ACC112 (cell line): ENCODE results near the gene RCVRN.

Source experiments
- H2AFZ ChIP-seq: fragments of 200-600 bp; sonication (generic); one replicate; pipeline ENCODE4 v1.6.0; 2017; ENCODE audit warnings: antibody characterized with exemption, low read length; ENCODE audit not compliant: unreplicated experiment
- H3K27ac ChIP-seq: fragments of 200-600 bp; sonication (generic); 2 replicates; pipeline ENCODE4 v1.5.1; 2014; ENCODE audit warnings: low read depth, mild to moderate bottlenecking, antibody characterized with exemption, low read length, moderate library complexity
- H3K27me3 ChIP-seq: fragments of 200-600 bp; sonication (generic); 2 replicates; pipeline ENCODE4 v1.6.1; 2014; ENCODE audit warnings: mild to moderate bottlenecking, antibody characterized with exemption, low read length, moderate library complexity, mixed read lengths; ENCODE audit not compliant: insufficient read depth
- H3K36me3 ChIP-seq: fragments of 200-600 bp; sonication (generic); 2 replicates; pipeline ENCODE4 v1.6.1; 2016; ENCODE audit warnings: mild to moderate bottlenecking, antibody characterized with exemption, low read length, moderate library complexity, mixed read lengths; ENCODE audit not compliant: insufficient read depth
- H3K4me1 ChIP-seq: fragments of 200-600 bp; sonication (generic); one replicate; pipeline ENCODE4 v1.6.1; 2016; ENCODE audit warnings: low read length, mixed read lengths; ENCODE audit not compliant: insufficient read depth, unreplicated experiment, control insufficient read depth
- H3K4me3 ChIP-seq: fragments of 200-600 bp; sonication (generic); 2 replicates; pipeline ENCODE4 v1.5.1; 2014; ENCODE audit warnings: mild to moderate bottlenecking, low read depth, low read length
- H3K79me2 ChIP-seq: fragments of 200-600 bp; sonication (generic); one replicate; pipeline ENCODE4 v1.6.0; 2016; ENCODE audit warnings: low read length; ENCODE audit not compliant: control insufficient read depth, unreplicated experiment, insufficient read depth

RCVRN gene

DNA sequence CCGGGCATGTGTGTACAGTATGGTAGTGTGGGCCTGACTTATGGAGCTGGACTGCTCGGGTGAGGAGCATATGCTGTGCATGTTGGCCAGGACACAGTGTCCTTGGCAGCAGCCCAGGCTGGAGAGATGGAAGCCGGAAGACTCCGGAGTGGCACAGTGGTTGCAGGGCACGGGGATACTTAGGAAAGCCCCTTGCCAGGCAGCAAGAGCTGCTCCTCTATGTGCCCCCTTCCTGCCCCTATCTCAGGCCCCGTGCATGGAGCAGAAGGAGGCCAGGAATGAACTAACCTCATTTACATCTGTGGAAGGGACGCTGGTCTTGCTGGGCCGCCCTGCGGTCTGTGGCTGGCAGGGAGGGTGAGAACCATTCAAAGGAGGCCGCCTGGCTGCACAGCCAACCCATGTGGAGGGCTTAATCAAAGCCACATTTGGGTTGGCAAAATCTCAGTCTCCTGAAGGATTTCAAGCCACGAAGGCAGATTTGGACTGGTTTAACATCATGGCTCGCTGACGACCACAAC, 32.2 kb upstream of the RCVRN start:
- H3K4me1 ChIP-seq = no peaks in the 10 kb centered on the region
- H3K27ac ChIP-seq = no peak overlapping the region
- no peak overlapping the region for H2AFZ ChIP-seq
- H3K27me3 ChIP-seq = no peaks in the 10 kb centered on the region
- no peaks in the 10 kb centered on the region for H3K79me2 ChIP-seq
- no peaks in the 10 kb centered on the region for H3K36me3 ChIP-seq
- no peak overlapping the region for H3K4me3 ChIP-seq

DNA sequence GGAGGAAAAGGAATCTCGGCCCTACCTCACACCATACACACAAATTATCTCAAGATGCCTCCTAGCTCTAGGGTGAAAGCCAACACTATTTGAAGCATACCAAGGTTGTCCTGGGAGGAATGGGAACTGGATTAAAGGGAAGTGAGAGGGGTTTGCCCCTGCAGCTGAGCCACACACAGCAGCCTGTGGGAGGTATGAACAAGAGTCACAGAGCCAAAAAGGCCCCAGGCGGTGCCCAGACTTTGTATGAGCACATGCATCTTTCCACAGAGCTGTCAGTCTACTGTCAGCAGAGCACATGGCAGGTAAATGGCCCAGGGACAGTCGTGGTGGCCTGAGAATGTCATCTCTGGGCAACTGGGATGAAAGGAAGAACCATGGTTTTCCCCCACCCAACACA, 31.0 kb upstream of the RCVRN start:
- H3K27me3 ChIP-seq = no peaks in the 10 kb centered on the region
- no peak overlapping the region for H3K27ac ChIP-seq
- no peak overlapping the region for H3K4me3 ChIP-seq
- H2AFZ ChIP-seq = no peak overlapping the region
- no peaks in the 10 kb centered on the region for H3K79me2 ChIP-seq
- no peaks in the 10 kb centered on the region for H3K4me1 ChIP-seq
- no peaks in the 10 kb centered on the region for H3K36me3 ChIP-seq

DNA sequence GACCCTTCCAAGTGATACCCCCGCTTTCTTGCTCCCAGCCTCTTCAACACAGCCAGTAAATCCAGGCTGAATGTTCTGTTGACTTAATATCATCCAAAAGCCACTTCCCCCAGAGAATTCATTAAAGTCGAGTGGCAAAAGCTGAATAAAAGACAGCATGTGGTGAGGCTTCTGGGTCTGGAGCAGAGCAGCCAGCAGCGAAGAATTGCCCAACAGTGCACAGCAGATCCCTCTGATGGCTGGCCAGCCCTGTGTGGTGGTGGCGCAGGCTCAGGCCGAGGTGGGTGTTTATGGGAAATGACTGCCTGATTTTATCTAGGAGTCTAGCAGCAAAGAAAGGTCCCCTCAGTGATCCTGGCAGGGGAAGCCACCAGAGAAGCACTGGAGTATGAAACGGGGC, 30.3 kb upstream of the RCVRN start:
- Histone ChIP-seq H2AFZ (no peak overlapping the region), H3K27ac (no peak overlapping the region), H3K79me2 (no peaks in the 10 kb centered on the region), H3K36me3 (no peaks in the 10 kb centered on the region), H3K27me3 (no peaks in the 10 kb centered on the region), H3K4me1 (no peaks in the 10 kb centered on the region), H3K4me3 (no peak overlapping the region)

DNA sequence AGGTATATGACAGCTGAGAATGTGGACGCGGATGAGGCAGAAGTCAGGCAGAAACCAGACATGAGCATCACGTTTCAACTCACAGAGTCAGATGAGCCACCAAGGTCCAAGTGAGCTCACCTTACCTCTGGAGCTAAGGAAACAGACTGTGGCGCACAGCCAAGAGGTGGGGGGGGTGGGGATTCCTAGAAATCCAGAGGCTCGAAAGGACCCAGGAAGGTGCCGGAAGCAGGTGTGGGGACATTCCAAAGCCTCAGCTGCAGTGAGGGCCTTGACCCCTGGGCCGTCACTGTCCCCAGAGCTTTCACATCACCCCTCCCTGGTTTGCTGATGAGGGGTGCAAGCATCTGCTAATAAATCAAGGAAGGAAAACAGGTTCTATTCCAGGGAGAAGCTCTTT, 29.3 kb upstream of the RCVRN start:
- no peaks in the 10 kb centered on the region for H3K27me3 ChIP-seq
- H3K4me3 ChIP-seq = no peak overlapping the region
- no peaks in the 10 kb centered on the region for H3K4me1 ChIP-seq
- H3K27ac ChIP-seq = no peak overlapping the region
- no peak overlapping the region for H2AFZ ChIP-seq
- no peaks in the 10 kb centered on the region for H3K36me3 ChIP-seq
- no peaks in the 10 kb centered on the region for H3K79me2 ChIP-seq

DNA sequence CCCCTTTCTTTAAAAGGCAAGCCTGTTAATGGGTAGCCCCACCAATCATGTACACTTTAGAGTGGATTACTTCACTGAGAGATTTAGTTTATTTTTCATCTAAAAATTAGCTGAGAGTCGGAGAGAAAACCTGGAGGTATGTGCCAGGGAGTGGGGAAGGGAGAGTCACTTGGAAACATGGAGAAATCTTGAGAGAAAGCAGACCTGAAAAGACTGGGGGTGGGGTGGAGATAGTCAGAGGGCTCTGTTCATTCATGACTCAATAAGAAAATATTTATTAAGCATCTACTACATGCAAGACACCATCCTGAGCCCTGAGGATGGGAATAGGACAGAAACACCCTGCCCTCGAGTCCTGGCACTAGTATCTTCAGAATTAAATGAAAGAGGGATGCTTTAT, 27.4 kb upstream of the RCVRN start:
- Histone ChIP-seq H2AFZ (no peak overlapping the region), H3K4me3 (no peak overlapping the region), H3K27ac (no peak overlapping the region), H3K79me2 (no peaks in the 10 kb centered on the region), H3K36me3 (no peaks in the 10 kb centered on the region), H3K27me3 (no peaks in the 10 kb centered on the region), H3K4me1 (no peaks in the 10 kb centered on the region)

DNA sequence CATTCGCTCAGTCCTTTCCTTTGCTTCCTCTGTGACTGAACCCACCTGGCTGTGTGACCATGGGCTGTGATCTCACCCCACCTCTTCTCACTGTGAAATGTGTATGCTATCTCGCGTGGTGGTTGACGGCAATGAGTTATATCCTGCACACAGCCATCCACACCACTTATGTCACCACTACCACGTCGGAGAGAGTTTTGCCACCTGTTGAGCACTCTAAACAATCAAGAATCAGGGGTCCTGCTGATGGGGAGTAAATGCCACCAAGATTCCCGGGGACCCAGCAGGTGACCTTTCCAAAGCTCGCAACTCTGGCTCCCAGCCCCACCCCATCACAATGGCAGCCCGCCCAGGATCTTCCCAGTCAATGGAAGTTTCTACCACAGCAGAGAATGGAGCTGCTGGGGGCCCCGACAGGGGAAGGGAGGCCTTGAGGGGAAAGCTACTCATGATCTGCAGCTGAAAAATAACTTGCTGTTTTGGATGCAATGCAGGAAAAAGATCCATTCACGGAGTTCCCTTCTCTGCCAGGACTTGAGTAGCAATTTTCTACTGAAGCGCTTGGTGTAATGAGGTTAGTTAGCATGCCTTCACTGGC, 26.2 kb upstream of the RCVRN start:
- Histone ChIP-seq H3K79me2 (no peaks in the 10 kb centered on the region), H3K36me3 (no peaks in the 10 kb centered on the region), H3K4me1 (no peaks in the 10 kb centered on the region), H2AFZ (no peak overlapping the region), H3K27me3 (no peaks in the 10 kb centered on the region), H3K27ac (no peak overlapping the region), H3K4me3 (no peak overlapping the region)

DNA sequence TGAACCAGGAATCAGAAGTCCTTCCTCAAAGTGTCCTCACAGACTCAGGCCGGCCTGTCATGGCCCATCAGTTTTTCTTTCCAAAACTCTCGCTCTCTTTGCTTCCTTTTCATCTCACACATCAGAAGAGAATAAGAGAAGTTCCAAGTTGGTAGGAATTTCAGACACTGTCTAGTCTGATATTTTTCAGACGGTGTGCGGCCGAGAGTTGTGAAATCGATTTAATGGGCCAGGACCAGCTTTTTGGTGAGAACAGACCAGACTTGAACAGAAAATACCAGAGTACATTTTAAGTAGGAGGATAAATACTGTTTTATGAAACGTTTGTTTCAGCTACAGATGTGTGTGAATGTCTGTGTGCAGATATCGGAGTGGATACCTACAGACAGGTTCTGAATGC, 24.8 kb upstream of the RCVRN start:
- Histone ChIP-seq H2AFZ (no peak overlapping the region), H3K4me1 (no peaks in the 10 kb centered on the region), H3K4me3 (no peak overlapping the region), H3K27ac (no peak overlapping the region), H3K36me3 (no peaks in the 10 kb centered on the region), H3K79me2 (no peaks in the 10 kb centered on the region), H3K27me3 (no peaks in the 10 kb centered on the region)

DNA sequence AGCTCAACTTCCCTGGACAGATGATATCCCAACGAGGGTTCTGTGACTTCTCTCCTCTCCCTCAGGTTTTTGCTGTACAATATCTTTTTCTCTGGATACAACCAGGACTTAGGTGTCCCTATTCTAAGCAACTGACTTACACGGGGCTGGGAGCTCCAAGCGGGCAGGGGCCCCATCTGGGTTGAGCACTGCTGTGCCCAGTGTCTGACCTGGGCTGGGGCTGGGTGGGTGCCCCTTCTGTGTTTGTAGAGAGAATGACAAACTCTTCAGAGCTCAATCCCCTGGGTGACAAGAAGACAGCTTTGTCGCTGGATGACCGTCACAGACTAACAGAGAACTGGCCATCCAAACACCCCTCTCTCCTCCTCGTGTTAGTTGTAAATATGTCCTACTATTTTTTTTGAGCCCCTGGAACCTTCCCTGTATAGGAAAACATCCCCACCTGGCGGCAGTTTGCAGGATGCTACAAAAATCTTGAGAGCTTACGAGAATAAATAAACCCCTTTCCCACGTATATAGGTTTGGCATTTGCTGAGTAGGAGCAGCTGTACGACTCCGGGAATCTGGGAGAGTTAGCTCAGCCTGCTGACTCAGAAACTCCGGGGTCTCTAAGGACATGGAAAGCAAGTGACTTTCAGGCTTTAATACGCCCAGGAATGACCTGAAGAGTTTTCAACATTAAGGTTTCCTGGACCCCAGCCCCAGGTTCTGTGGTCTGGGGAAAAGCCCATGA, 23.7 kb upstream of the RCVRN start:
- Histone ChIP-seq H3K27ac (no peak overlapping the region), H3K36me3 (no peaks in the 10 kb centered on the region), H3K4me3 (no peak overlapping the region), H2AFZ (no peak overlapping the region), H3K27me3 (no peaks in the 10 kb centered on the region), H3K4me1 (no peaks in the 10 kb centered on the region), H3K79me2 (no peaks in the 10 kb centered on the region)

DNA sequence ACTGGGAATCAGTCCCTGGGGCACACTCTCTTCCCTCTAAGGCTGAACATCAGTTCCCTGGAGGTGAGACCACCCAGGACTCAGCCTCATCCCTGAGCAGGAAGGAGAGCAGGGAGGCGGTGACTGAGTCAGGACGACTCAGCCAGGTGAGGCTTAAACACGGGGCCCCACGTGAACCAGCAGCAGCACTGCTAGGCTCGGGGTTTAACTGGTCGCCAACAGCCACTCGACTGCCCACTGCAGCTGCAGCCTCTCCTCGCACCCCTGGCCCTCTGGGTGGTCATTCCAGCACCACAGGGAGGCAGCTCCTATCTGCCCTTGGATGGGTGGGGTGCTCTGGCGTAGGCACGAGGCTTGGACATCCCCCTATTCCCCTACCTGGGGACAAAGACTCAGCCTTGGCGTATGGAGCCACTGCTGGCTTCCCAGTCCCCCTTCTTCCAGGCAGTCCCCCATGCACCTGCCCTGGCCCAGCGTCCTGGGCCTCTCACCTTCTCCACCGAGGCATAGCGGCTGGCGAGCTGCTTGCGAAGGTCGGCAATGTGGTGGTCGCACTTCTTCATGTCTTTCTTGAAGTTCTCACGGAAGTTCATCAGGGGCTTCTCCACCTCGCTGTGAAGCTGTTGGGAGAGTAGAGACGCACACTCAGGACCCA, 21.2 kb upstream of the RCVRN start:
- Histone ChIP-seq H3K27me3 (no peaks in the 10 kb centered on the region), H3K36me3 (no peaks in the 10 kb centered on the region)

DNA sequence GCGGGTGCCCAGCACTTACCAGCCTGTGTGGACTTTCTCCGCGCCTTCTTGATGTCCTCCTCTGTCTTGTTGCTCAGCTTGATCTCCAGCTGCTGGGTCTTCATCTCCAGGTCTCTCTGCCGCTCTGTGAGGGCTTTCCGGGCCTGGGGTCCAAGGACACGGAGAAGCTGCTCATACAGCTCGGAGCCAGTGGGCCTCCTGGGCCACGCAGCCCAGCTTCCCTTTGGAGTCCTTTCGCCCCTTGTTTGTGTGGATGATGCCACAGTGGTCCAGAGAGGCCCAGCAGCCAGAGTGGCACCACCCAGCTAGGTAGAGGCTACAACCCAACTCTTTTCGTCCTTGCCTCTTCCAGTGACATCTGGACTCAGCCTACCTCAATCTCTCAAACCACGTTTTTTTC, 20.4 kb upstream of the RCVRN start:
- no peak overlapping the region for H2AFZ ChIP-seq
- H3K79me2 ChIP-seq = no peaks in the 10 kb centered on the region
- no peak overlapping the region for H3K27ac ChIP-seq
- H3K27me3 ChIP-seq = no peaks in the 10 kb centered on the region
- no peak overlapping the region for H3K4me3 ChIP-seq
- H3K36me3 ChIP-seq = no peaks in the 10 kb centered on the region
- no peaks in the 10 kb centered on the region for H3K4me1 ChIP-seq

More for the DNA sequence above, 21.2 kb upstream of the RCVRN start:
- Histone ChIP-seq H3K4me1 (no peaks in the 10 kb centered on the region), H3K27ac (no peak overlapping the region), H3K79me2 (no peaks in the 10 kb centered on the region), H3K4me3 (no peak overlapping the region), H2AFZ (no peak overlapping the region)

DNA sequence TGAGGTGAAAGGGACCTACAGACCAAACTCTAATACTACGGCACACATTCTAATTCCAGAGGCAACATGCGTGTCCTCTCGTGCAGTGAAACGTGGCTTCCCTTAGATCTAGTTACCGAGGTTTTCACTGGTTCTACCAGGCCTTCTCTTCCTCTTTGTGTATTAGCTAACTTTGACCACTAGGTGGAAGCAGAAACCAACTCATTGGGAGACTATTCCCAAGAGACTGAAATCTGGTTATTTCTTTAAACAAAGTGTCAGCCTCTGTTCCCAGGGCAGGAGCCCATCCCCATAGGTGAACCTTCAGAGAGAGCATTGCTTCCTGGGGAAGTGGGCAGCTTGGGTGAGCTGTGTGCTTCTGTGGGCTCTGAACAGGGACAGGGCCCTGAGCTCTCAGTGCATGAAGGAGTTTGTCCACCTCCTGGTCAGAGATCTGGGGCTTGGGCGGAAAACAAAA, 19.7 kb upstream of the RCVRN start:
- no peaks in the 10 kb centered on the region for H3K36me3 ChIP-seq
- H3K27ac ChIP-seq = no peak overlapping the region
- no peaks in the 10 kb centered on the region for H3K79me2 ChIP-seq
- H2AFZ ChIP-seq = no peak overlapping the region
- no peaks in the 10 kb centered on the region for H3K4me1 ChIP-seq
- H3K4me3 ChIP-seq = no peak overlapping the region
- H3K27me3 ChIP-seq = no peaks in the 10 kb centered on the region
